GM23338 (cell line): ENCODE results near the gene MYO6. TPM values are rescaled to one million over a fixed set of nuclear protein-coding genes. Genes with fewer than 3 reads are reported as not detected.
A peak's percentile ranks its signal among the peaks of the same experiment; 100 is the strongest.

Experiments
- ATAC-seq: fragments of 200-7000 bp; cut with Tn5 transposase; 3 replicates; pipeline ENCODE4 v1.9.1; 2020
- DNase-seq: peaks from one replicate; pipeline ENCODE4 v3.0.0-alpha.2; 2015; ENCODE audit warnings: low spot score
- H2AFZ ChIP-seq: fragments of 200-600 bp; sonication (generic); 2 replicates; pipeline ENCODE4 v1.8.0; 2016; ENCODE audit warnings: antibody characterized with exemption, mild to moderate bottlenecking, moderate library complexity
- H3F3A ChIP-seq: fragments of 200-600 bp; sonication (generic); replicated peaks from 2 replicates; pipeline ENCODE4 v1.8.0; 2017; ENCODE audit warnings: antibody characterized with exemption, mixed run types, low read depth
- H3K27ac ChIP-seq: fragments of 200-600 bp; sonication (generic); 2 replicates; pipeline ENCODE4 v1.6.1; 2016; ENCODE audit warnings: low read depth
- H3K27me3 ChIP-seq: fragments of 200-600 bp; sonication (generic); 2 replicates; pipeline ENCODE4 v1.8.0; 2016; ENCODE audit warnings: mild to moderate bottlenecking, mixed run types, moderate library complexity; ENCODE audit not compliant: insufficient read depth
- H3K36me3 ChIP-seq: fragments of 200-600 bp; sonication (generic); 2 replicates; pipeline ENCODE4 v1.8.0; 2016; ENCODE audit warnings: mild to moderate bottlenecking; ENCODE audit not compliant: insufficient read depth
- H3K4me1 ChIP-seq: fragments of 200-600 bp; sonication (generic); 2 replicates; pipeline ENCODE4 v1.8.0; 2016; ENCODE audit warnings: mild to moderate bottlenecking, moderate library complexity; ENCODE audit not compliant: insufficient read depth
- H3K4me2 ChIP-seq: fragments of 200-600 bp; sonication (generic); 2 replicates; pipeline ENCODE4 v1.7.1; 2017; ENCODE audit warnings: mixed run types
- H3K4me3 ChIP-seq: fragments of 200-600 bp; sonication (generic); 2 replicates; pipeline ENCODE4 v1.6.1; 2016; ENCODE audit warnings: mixed run types
- H3K79me2 ChIP-seq: fragments of 200-600 bp; sonication (generic); replicated peaks from 2 replicates; pipeline ENCODE4 v1.8.0; 2017; ENCODE audit warnings: mild to moderate bottlenecking; ENCODE audit not compliant: insufficient read depth
- H3K9me2 ChIP-seq: fragments of 200-600 bp; sonication (generic); 2 replicates; pipeline ENCODE4 v1.8.0; 2017; ENCODE audit not compliant: insufficient read depth
- H4K20me1 ChIP-seq: fragments of 200-600 bp; sonication (generic); replicated peaks from 2 replicates; pipeline ENCODE4 v1.8.0; 2017; ENCODE audit warnings: mild to moderate bottlenecking; ENCODE audit not compliant: insufficient read depth
- H3K27ac Mint-ChIP-seq: 2 replicates; pipeline ENCODE4 v1.8.0; 2020; ENCODE audit warnings: inconsistent platforms, mild to moderate bottlenecking, moderate library complexity, mixed read lengths
- H3K27me3 Mint-ChIP-seq: 3 replicates; pipeline ENCODE4 v1.8.0; 2022; ENCODE audit warnings: low read depth, mild to moderate bottlenecking, moderate library complexity, mixed read lengths, inconsistent platforms; ENCODE audit not compliant: insufficient read depth, poor library complexity
- H3K36me3 Mint-ChIP-seq: 3 replicates; pipeline ENCODE4 v1.8.0; 2021; ENCODE audit warnings: low read depth, mild to moderate bottlenecking, inconsistent platforms, moderate library complexity, mixed read lengths
- H3K4me1 Mint-ChIP-seq: 3 replicates; pipeline ENCODE4 v1.8.0; 2020; ENCODE audit warnings: mild to moderate bottlenecking, inconsistent platforms, mixed read lengths
- H3K4me3 Mint-ChIP-seq: 3 replicates; pipeline ENCODE4 v1.8.0; 2021; ENCODE audit warnings: moderate library complexity, mild to moderate bottlenecking, inconsistent platforms, mixed read lengths
- H3K9me3 Mint-ChIP-seq: 3 replicates; pipeline ENCODE4 v1.8.0; 2020; ENCODE audit warnings: moderate library complexity, mild to moderate bottlenecking, inconsistent platforms, mixed read lengths
- CREB1 ChIP-seq: fragments of 250-450 bp; sonication (Bioruptor Pico); IDR thresholded peaks from 2 replicates; pipeline ENCODE4 v1.5.0; 2020; ENCODE audit warnings: low read depth, mild to moderate bottlenecking, moderate library complexity
- CTCF ChIP-seq, 2 experiments: fragments of 200-600 bp in 1 of 2; sonication (generic) in 1 of 2; conservative IDR thresholded peaks; 2 replicates each; pipeline versions ENCODE4 v1.5.1 to v1.6.1; 2016 to 2017; ENCODE audit warnings: antibody characterized with exemption in 2 of 2, low read depth in 2 of 2, mild to moderate bottlenecking in 2 of 2, moderate library complexity in 1 of 2
- EZH2phosphoT487 ChIP-seq: fragments of 200-600 bp; sonication (generic); IDR thresholded peaks from one replicate; pipeline ENCODE4 v1.8.1; 2018; ENCODE audit warnings: antibody characterized with exemption; ENCODE audit not compliant: unreplicated experiment
- polyA plus RNA-seq: library from polyadenylated mRNA; unstranded; fragments of >200 nt; fragmentation: Nextera tagmentation; extraction: Ambion mirVana; gene quantifications from 2 replicates; pipeline ENCODE4 v1.2.1, GENCODE V29; 2016
- total RNA-seq: library from RNA; depleted of rRNA; stranded (reverse); fragments of >200 nt; shearing (Covaris generic); gene quantifications from 2 replicates; pipeline ENCODE4 v1.2.3, GENCODE V29; 2014
- TF ChIP-seq, protein P1 (sequence below): fragments of 250-450 bp; sonication (Bioruptor Pico); IDR thresholded peaks from 2 replicates; pipeline ENCODE4 v1.5.0; 2020; ENCODE audit warnings: mild to moderate bottlenecking, moderate library complexity

Gene MYO6
- total and polyA plus RNA-seq, 2 experiments from 2014 or later: 21.8 to 33.0 TPM

DNA sequence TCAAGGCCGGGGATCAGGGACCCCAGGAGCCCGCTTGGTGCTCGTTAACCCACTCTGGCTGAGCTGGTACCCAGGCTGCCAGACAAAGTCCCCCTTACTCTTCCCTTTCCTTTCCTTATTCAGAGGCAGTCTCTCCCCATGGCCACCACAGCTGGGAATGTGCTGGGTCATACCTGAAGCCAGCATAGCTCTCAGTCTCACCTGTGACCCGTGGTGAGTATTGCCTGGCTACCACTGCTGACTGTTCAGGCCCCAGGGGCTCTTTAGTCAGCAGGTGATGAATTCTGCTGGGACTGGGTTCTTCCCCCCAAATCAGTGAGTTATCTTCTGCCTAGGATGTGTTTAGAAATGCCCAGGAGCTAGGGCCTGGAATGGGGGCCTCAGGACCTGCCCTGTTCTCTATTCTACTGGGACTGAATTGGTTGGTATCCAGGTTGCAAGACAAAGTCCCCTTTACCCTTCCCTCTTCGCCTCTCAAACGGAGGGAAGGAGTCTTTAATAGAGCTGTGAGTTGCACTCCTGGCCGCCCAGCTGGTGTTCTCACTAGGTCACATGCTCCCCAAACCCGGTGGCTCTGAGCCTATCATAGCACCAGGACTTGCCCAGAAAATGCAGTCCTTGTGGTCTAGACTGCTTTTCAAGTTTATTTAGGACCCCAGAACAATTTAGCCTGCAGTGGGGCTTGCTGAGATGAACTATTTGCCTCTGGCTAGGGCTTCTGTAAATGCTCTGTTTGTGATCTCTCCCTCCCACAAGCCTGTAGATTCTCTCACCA is 64.6 kb downstream of the MYO6 start:
- Histone ChIP-seq H3K79me2 (no peaks in the 10 kb centered on the region), H4K20me1 (no peaks in the 10 kb centered on the region), H3K4me2 (no peak overlapping the region), H3K4me3 (no peak overlapping the region), H2AFZ (no peak overlapping the region), H3K4me1 (no peaks in the 10 kb centered on the region), H3K9me2 (no peaks in the 10 kb centered on the region), H3K27ac (no peak overlapping the region), H3F3A (no peaks in the 10 kb centered on the region), H3K36me3 (no peaks in the 10 kb centered on the region), H3K27me3 (no peaks in the 10 kb centered on the region)
- Mint-ChIP-seq H3K4me3 (no peak overlapping the region), H3K27ac (0 out of 2 replicates have a peak overlapping the region, but pooled peaks have one; percentile 8), H3K9me3 (no peaks in the 10 kb centered on the region; the same call in 2 of the 3 replicates), H3K27me3 (peaks cover 2% of the 10 kb centered on the region), H3K36me3 (peaks cover 4% of the 10 kb centered on the region), H3K4me1 (peaks cover 10% of the 10 kb centered on the region)
- DNase-seq: no peak
- TF ChIP-seq CREB1 (CRISPR knock-in tag) (no peak), EZH2phosphoT487 (no peak), CTCF (conservative IDR thresholded peaks at IDR 0.05; ENCODE audit: low read depth in 2 of 2) (no peak)
- TF ChIP-seq, protein P1, sequence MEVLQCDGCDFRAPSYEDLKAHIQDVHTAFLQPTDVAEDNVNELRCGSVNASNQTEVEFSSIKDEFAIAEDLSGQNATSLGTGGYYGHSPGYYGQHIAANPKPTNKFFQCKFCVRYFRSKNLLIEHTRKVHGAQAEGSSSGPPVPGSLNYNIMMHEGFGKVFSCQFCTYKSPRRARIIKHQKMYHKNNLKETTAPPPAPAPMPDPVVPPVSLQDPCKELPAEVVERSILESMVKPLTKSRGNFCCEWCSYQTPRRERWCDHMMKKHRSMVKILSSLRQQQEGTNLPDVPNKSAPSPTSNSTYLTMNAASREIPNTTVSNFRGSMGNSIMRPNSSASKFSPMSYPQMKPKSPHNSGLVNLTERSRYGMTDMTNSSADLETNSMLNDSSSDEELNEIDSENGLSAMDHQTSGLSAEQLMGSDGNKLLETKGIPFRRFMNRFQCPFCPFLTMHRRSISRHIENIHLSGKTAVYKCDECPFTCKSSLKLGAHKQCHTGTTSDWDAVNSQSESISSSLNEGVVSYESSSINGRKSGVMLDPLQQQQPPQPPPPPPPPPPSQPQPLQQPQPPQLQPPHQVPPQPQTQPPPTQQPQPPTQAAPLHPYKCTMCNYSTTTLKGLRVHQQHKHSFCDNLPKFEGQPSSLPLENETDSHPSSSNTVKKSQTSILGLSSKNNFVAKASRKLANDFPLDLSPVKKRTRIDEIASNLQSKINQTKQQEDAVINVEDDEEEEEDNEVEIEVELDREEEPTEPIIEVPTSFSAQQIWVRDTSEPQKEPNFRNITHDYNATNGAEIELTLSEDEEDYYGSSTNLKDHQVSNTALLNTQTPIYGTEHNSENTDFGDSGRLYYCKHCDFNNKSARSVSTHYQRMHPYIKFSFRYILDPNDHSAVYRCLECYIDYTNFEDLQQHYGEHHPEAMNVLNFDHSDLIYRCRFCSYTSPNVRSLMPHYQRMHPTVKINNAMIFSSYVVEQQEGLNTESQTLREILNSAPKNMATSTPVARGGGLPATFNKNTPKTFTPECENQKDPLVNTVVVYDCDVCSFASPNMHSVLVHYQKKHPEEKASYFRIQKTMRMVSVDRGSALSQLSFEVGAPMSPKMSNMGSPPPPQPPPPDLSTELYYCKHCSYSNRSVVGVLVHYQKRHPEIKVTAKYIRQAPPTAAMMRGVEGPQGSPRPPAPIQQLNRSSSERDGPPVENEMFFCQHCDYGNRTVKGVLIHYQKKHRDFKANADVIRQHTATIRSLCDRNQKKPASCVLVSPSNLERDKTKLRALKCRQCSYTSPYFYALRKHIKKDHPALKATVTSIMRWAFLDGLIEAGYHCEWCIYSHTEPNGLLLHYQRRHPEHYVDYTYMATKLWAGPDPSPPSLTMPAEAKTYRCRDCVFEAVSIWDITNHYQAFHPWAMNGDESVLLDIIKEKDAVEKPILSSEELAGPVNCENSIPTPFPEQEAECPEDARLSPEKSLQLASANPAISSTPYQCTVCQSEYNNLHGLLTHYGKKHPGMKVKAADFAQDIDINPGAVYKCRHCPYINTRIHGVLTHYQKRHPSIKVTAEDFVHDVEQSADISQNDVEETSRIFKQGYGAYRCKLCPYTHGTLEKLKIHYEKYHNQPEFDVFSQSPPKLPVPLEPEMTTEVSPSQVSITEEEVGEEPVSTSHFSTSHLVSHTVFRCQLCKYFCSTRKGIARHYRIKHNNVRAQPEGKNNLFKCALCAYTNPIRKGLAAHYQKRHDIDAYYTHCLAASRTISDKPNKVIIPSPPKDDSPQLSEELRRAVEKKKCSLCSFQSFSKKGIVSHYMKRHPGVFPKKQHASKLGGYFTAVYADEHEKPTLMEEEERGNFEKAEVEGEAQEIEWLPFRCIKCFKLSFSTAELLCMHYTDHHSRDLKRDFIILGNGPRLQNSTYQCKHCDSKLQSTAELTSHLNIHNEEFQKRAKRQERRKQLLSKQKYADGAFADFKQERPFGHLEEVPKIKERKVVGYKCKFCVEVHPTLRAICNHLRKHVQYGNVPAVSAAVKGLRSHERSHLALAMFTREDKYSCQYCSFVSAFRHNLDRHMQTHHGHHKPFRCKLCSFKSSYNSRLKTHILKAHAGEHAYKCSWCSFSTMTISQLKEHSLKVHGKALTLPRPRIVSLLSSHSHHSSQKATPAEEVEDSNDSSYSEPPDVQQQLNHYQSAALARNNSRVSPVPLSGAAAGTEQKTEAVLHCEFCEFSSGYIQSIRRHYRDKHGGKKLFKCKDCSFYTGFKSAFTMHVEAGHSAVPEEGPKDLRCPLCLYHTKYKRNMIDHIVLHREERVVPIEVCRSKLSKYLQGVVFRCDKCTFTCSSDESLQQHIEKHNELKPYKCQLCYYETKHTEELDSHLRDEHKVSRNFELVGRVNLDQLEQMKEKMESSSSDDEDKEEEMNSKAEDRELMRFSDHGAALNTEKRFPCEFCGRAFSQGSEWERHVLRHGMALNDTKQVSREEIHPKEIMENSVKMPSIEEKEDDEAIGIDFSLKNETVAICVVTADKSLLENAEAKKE (CRISPR knock-in tag): no peak
- peak; percentile 57 for ATAC-seq
